ENCODE data around the gene TEX26. TPM values are rescaled to one million over a fixed set of nuclear protein-coding genes. Genes with fewer than 3 reads are reported as not detected.

Gene TEX26
- total RNA-seq, result not detected in 2 replicates

GRCh38 chr13:30932481-30933353, at the start of gene TEX26:
TSS of gene TEX26 (plus strand) at chr13:30932656. CDS start at chr13:30932716, 60 bp downstream.

GRCh38 chr13:30905932-30906383, 26.5 kb upstream of the TEX26 start, which contains the start of gene MEDAG:
TSS of gene MEDAG (plus strand) at chr13:30906271. CDS start at chr13:30906516, 245 bp downstream.

Other genes starting within 250 kb of the TEX26 start
- gene ALOX5AP, start 197.1 kb upstream of the TEX26 start, total RNA-seq, result 2.6 TPM in 1 of 2 replicates, not detected in the other
- gene MEDAG, start 26.4 kb upstream of the TEX26 start, total RNA-seq, result 3.7 and 4.6 TPM in 2 replicates
- 62.2 and 70.5 TPM in 2 replicates for gene HSPH1, start 229.2 kb downstream of the TEX26 start, total RNA-seq

Measured in mammary microvascular endothelial cell (primary cell).